SW 1271 (cell line): Measurements from ENCODE around the gene RASAL2.
"Not testable (repeated sequence)": the region's sequence is repeated elsewhere in the genome, so short reads cannot be mapped to it uniquely, and the experiment has no call there.

Experiments
- DNase-seq, 2 experiments: peaks; one replicate each; lab custom pipeline; 2025; lab: John Stamatoyannopoulos, UW

The RASAL2 gene

DNA sequence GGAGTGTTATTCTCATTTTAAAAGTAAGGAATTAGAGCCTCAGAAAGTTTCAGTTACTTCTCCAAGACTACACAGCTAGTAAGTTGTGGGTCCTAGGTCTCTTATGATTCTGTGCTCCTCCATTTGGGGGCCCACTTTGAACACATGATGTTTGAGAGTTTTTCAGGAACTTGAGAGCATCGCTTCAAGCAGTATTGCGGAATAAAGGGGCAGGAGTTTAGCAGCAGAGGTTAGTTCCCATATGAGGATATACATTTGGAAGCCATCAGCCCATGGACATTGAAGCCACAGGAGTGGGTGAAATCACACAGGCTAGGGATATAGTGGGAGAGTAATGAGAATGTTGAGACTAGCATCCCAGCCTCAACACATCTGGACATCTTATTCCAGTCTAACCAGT, 143.2 kb downstream of the RASAL2 start:
- DNase-seq, result no peak

DNA sequence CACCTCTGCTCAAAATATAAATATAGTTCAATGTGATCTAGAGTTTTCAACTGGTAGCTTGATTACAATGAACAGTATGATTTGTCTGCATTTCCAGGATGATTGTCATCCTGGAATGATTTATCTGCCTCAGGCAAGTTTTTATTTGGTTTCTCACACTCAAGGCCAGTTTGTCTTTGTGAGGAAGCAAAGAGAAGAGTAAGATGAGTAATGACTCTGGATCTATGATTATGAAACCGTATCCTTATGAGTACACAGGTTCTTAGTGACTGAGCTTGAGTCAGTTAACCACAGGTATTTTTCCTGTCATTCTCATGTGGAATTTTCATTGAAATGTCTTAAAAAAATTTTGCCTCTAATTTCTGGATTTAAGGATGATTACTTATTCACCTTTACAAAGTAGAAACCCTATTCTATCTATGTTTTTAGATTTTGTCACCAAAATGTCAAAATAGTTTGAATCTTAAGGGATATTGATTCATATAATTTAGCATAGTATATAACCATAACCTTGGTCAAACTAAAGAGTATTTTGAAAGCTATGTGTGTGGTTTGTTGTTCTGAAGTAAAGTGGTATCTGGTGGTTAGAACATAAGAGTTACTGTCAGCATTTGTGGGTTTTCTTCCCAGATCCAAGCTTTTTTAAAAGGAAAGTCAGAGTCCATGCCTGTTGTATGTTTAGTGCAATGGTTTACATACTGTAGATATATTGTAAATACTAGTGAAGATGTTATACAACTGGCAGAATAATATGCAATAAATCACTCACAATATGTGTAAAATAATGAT, 145.0 kb downstream of the RASAL2 start:
- peak; percentile 86 to 96 for DNase-seq

DNA sequence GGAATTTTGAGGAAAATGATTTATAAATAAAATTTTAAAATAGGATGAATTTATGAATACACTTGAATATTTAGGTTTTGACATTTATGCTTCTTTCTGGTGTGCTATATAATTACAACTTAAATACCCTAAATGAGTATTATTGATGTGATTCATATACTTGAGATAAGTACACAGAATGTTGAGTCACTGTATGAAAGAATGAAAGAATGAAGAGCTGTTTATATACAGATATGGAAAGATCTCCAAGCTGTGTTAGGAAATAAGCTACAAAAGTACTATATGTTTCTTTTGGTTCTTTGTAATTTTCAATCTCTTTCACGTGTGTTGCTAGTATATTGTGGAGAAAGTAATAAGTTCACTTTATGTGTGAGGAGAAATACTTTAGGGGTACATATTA, 147.2 kb downstream of the RASAL2 start:
- peak; percentile 20 to 26 for DNase-seq

DNA sequence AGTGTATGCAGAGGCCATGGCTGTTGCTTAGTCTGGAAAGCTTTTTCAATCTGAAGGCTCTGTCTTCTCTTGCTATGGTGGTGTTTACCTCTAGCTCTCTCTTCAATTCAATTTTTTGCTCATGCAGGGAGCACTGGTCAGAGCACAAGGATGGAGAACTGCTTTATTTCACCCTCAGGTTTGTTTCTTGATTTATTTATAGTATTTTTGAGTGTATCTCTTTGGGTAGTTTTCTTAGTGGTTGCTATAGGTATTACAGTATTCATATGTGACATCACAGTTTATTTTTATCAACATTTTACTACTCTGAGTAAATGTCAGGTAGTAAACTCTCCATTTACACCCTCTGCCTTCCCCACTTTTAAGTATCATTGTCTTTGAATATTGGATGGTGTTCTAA, 147.9 kb downstream of the RASAL2 start:
- DNase-seq, result peak in 1 of 2 experiments; percentile 52

DNA sequence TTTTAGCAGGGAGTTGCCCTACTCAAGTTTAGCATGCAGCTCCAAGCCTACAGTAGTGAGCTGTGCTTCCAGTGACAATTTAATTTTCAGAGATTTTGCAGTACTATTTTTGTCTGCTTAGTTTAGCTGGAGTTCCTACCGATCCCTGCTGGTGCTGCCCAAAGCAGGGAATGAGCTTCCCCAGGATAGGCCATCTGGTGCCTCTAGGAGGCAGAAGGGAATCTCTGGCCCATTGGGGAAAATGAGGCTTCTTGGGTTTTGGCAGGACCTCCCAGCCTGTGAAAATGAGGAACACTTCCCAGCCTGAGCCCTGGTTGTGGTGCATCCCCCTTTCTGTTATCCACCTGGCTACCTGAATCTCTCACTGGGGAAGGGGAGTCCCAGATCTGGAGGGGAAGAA, 149.2 kb downstream of the RASAL2 start:
- no peak for DNase-seq

DNA sequence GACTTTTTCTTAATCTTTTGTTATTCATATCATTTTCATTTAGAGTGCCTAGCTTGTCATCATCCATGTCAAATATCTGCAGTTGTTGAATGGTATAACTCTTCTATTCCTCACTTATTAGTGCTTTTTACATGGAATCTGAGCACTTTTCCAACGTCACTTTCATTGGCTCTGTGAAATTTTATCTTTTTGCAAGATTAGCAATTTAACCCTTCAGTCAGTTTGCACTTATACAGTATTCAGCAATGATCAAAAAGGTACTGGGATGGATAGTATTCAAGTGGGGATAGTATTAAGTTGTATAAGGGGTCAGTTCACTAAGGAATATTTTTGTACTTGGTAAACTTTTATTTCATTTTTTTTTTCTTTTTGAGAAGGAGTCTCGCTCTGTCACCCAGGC, 150.0 kb downstream of the RASAL2 start:
- no peak for DNase-seq

DNA sequence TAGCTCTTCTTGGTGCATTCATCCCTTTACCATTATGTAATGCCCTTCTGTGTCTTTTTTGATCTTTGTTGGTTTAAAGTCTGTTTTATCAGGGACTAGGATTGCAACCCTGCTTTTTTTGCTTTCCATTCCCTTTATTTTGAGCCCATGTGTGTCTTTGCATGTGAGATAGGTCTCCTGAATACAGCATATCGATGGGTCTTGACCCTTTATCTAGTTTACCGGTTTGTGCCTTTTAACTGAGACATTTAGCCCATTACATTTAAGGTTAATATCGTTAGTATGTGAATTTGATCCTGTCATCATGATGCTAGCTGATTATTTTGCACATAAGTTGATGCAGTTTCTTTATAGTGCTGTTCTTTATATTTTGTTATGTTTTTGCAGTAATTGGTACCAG, 154.4 kb downstream of the RASAL2 start:
- not testable (repeated sequence) for DNase-seq

DNA sequence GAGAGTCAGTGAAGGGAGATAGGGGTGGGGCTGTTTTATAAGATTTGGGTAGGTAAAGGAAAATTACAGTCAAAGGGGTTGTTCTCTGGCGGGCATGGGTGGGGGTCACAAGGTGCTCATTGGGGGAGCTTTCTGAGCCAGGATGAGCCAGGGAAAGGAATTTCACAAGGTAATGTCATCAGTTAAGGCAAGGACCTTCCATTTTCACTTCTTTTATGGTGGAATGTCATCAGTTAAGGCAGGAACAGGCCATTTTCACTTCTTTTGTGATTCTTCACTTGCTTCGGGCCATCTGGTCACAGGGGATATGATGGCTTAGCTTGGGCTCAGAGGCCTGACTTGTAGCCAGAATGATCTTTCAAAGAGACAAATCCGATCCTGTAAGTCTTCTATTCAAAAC, 159.7 kb downstream of the RASAL2 start:
- not testable (repeated sequence) for DNase-seq

DNA sequence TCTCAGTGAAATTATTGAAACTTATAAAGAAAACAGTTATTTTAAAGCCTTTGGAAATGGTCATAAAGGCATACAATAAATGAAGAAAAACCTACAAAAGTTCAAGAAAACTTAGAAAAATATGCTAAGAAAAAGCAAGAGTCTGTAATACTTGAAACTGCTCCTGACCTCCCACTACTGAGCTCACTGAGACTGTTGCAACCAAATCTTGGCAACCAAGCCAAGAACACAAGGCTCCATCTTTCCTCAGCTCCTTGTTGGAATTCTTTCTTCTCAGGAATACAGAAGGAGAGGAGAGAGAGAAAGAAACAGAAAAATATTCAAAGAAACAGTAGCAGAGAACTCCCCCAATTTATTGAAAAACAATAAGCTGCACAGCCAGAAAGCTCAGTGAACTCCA, 160.5 kb downstream of the RASAL2 start:
- no peak for DNase-seq

DNA sequence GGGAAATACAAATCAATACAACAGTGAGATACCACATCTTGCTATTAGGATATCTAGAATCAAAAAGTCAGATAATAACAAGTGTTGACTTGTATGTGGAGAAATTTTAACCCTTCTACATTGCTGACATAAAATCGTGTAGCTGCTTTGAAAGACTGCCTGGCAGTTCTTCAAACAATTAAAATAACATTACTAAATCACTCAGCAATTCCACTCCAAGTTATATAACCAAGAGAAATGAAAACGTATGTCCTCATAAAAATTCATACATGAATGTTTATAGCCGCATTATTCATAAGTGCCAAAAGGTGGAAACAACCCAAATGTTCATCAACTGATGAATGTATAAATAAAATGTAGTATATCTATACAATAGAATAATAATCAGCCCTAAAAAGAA, 164.6 kb downstream of the RASAL2 start:
- no peak for DNase-seq

DNA sequence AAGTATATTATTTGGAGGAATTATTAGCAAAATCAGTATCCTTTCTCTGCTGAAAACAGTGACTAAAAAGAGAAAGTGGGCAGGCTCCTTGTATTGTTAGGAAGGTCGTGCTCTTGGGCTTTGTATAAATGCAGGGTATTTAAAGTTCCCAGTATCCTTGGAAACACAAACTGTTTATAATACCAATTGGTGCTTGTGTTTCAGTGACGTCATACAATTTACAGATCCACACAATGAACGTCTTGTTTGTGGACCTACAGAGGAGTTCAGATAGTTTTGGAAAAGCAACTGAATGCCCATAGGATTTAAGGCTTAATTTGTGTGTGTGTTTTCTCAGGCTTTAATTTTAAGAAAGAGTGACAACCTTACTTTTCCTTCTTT, 168.2 kb downstream of the RASAL2 start:
- DNase-seq, result peak; percentile 18 to 69

DNA sequence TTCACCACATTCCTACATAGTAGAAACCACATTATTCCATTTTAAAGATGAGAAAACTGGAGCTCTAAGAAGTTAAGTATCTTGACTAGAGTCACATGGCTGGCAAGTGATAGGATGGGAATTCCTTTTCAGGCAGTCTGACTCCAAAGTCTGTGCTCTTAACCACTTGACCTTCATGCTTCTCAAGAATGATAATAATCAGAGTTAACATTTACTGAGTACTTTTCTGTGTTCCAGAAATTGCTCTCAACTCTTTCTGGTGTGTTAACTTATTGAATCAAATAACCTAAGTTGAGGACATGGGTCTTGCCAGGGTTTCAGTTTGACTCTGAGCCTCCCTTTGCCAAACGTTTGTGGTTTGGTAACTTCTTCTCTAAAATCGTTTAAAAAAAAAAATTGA, 169.4 kb downstream of the RASAL2 start:
- DNase-seq, result no peak

DNA sequence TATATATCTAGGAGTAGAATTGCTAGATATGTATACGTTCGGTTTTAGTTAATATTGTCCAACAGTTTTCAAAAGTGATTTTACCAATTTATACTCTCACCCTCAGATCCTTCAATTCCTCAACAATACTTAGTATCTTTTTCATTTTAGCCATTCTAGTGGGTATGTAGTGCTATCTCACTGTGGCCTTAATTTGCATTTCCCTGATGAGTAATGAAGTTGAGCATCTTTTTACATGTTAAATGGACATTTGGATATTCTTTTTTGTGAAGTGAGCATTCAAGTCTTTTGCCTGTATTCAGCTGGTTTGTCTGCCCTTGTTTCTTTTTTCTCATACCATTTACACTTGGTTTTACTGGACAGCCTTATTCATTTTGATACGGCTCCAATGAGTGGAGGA, 172.2 kb downstream of the RASAL2 start:
- no peak for DNase-seq

DNA sequence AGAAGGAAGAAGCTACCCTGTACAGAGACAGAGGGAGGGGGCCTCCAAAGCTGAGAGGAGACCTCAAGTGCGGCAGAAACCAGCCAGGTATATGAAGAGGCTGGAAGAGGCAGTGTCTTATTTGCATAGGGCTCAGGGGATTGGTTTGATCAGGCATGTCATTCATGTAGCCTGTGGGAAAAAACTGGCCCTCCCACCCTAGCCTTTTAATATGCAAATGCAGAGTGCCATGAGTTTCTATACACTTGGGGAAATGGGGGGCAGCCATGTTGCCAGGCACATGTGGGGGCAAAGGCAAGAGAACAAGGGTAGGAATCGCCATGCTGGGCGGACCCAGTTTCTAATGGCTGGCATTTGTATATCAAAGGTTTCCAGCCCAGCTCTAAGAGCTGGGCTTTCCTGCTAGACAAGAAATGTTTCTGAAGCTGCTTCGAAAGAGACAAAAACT, 172.7 kb downstream of the RASAL2 start:
- DNase-seq, result no peak

DNA sequence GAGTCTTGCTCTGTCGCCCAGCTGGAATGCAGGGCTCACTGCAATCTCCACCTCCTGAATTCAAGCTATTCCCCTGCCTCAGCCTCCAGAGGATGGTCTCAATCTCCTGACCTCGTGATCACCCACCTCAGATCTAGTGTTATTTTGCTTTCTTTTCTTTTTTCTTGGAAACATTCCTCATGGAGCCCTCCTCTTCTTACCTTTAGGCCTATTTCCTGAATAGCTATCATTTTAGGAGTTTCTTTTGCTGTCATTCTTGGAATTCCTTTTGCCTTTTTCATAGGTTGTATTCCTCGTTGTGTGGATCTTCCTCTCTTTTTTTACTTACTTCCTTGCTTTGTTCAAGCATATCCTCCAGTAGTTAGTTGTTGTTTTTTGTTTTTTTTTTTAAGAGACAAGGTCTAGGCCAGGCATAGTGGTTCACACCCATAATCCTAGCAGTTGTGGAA, 173.8 kb downstream of the RASAL2 start:
- peak in 1 of 2 experiments; percentile 73 for DNase-seq

DNA sequence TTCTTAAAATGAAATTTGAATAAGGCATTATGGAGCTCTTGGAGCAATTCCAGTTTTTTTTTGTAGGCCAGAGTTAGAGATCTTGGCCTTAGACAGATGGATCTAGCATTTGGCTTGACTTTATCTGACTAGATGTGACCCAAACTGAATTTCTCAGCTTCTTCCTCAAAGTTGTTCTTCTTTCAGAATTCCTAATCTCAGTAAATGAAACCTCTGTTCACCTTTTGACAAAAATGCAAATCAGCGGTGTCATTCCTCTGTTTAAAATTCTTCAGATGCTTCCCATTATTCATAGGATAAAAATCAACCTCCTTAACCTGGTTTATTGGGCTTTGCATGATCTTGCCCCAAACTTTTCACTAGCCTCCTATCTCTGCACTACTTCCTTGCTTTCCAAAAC, 177.6 kb downstream of the RASAL2 start:
- DNase-seq, result no peak

DNA sequence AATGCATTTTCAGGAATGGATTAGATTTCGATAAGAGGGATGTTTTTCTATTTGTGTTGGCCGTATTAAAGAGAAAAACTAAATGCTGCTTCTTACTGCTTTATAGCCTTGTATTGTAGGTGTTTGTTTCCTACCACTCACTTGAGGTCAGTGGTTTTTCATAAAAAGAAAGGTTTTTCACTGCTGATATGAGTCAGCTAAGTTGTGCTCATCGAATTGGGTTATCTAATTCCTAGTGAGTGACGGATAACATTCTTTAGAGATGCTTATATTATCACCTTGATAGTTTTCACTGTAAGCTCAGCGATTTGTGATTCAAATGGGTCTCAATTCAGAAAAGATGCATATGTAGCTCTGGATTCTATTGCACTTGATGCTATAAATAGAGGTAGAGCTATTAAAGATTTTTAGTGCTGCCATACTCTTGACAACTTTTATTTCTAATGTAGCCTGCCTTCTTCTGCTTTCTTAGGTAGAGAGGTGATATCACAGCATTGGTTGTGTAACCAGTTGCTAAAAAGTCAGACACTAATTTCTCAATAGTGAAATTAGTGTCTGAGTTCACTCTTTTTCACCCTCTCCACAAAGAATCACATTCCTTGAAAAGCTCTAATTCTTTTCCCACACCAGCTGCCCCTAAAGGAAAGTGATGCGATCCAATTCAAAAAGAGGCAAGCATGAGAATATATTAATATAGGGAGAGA, 180.0 kb downstream of the RASAL2 start:
- no peak for DNase-seq

DNA sequence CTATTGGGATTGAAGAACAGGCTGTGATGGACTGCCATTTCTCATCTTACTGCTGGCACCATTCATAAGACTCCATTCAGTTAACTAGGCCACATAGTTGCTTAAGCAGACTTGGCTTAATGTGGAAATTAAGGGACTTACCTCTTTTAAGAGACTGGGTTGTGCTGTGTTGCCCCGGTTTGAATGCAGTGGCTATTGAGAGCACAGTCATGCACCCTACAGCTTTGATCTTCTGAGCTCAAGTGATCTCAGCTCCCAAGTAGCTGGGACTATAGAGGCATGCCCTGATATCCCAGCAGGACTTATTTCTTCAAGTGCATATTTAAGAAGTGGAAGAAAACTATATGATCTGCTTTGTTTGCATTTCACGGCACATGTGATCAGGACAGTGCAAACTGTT, 181.1 kb downstream of the RASAL2 start:
- no peak for DNase-seq

DNA sequence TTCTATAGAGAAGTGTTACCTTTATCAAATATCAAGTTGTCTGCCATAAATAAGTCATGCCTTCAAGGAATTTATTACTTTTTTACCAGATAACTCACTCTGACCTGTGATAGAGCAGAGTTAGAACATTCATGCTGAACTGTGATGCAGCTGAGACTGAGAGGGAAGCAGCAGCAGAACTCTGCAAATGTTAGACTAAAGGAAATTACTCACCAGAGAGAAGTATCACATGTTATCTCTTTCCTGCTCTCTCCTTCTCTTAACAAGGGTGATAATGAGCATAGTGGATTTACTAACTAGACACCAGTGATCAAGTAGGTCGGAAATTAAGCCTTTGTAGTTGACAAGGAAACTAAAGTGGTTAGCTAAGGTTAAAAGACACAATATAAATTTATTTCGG, 181.6 kb downstream of the RASAL2 start:
- DNase-seq, result no peak

DNA sequence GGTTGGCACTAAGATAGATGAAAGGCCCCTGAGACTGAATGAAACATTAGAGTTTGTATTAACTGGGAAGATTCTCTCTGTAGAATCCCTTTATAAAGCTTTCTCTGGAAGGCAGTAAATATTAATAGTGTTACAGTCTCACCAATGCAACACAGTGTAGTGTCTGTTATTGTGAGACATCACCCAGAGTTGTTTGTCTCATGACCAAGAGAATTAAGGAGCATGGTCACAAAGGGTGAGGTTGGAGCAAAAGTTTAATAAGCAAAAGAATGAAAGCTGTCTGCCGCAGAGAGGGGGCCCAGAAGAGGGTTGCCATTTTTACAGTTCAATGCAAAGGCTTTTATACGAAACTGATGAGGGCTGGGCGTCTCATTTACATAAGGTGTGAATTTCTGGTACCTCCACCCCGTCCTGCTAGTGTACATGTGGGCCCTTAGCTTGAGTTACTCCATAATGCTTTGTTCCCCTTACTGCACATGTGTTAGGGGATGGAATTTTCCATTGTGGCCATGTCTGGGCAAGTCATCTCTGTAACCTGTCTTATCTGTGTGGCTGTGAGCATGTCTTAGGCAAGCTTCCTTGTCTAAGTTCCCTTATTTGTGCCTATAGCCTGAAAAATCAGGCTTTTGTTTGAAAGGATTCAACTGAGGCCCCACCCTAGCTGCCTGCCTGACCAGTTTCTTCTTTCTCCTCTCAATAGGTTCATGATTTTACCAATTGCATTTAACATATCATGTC, 184.1 kb downstream of the RASAL2 start:
- no peak for DNase-seq

DNA sequence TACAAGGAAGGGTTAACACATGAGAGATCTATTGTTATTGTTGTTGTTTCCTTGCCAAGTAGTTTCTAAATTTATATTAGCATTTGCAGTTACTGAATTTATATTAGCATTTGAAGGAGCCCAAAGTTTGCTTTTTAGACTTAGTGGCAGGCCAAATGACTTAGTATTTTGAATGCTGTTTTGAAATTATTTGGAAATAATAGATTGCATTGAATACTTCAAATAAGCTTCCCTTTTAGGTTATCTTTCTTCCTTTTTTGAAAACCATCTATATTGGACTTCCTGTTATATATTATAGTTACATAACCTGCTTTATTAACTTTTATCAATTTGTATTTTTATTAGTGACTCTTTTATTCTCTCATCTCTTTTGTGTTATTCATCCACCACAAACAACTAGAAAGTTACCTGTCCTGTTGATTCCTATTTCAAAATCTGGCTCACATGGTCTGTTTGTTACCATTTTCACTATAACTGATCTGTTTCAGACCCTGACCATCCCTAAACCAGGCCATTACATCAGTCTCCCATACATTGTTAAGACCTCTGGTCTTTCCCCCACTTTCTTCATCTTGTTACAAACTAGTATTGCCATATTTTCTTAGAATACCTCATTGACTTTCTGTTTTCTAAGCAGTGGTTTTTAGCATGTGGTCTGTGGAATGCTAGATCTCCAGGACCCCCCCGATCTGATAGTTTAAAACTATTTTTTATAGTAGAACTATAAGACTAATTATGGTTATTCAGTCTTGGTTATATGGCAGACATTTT, 185.2 kb downstream of the RASAL2 start:
- no peak for DNase-seq

DNA sequence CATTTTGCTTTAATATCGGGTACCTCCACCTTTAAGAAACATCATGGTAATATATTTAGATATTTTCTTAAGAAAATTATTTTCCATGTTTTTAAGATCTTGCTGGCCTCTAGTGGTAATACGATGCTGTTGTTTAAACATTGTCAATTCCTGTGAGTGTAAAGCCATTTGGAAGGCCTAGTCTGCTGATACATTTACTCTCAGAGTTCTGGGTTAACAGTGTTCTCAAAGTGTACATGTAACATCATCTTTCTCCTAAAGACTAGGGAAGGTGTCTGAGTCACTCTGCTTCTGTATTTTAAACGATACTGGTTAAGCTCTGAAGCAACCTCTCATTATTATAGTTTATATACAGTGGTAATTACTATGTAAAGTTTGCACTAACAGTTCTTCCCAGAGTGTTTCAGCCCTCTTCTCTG, 189.1 kb downstream of the RASAL2 start:
- DNase-seq, result peak in 1 of 2 experiments; percentile 58
